ENCODE results near the gene PAK1IP1. TPM values are rescaled to one million over a fixed set of nuclear protein-coding genes. Genes with fewer than 3 reads are reported as not detected.
A peak's percentile ranks its signal among the peaks of the same experiment; 100 is the strongest.
"Not testable (repeated sequence)": the region's sequence is repeated elsewhere in the genome, so short reads cannot be mapped to it uniquely, and the experiment has no call there.

PAK1IP1 gene
- polyA plus RNA-seq, 1 experiment: 10.8 TPM

DNA sequence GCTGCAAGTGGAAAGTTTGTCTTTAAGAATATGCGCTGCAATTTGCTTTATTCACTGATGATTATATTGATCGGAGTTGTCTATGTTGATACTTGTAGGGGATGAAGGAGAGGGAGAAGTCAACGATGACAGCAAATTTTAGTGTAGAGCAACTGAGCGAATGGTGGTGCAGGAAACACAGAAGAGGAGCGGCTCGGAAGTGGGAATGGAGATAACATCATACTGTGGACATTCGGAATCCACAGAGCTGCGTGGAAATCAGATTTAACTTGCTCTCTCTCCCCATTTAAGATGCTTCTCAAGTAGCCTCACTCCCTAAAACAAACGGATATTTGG, 52.1 kb downstream of the PAK1IP1 start:
- TF ChIP-seq, protein P1, sequence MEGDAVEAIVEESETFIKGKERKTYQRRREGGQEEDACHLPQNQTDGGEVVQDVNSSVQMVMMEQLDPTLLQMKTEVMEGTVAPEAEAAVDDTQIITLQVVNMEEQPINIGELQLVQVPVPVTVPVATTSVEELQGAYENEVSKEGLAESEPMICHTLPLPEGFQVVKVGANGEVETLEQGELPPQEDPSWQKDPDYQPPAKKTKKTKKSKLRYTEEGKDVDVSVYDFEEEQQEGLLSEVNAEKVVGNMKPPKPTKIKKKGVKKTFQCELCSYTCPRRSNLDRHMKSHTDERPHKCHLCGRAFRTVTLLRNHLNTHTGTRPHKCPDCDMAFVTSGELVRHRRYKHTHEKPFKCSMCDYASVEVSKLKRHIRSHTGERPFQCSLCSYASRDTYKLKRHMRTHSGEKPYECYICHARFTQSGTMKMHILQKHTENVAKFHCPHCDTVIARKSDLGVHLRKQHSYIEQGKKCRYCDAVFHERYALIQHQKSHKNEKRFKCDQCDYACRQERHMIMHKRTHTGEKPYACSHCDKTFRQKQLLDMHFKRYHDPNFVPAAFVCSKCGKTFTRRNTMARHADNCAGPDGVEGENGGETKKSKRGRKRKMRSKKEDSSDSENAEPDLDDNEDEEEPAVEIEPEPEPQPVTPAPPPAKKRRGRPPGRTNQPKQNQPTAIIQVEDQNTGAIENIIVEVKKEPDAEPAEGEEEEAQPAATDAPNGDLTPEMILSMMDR (IDR thresholded peaks at IDR 0.05; ENCODE audit: insufficient read depth, low read depth, low read length): no peak
- H3K27me3 ChIP-seq (ENCODE audit: control insufficient read depth, insufficient read depth, low read length): no peaks in the 10 kb centered on the region
- peak overlapping the region; percentile 74 for H3K4me3 ChIP-seq (ENCODE audit: low read depth, low read length)
- ChIA-PET CTCF (interaction anchor here (1.2 kb wide), 2 partner anchors 19 to 24 kb away, joined by 3 read pairs; partner anchors contain the start of gene TMEM14C), POLR2A (interaction anchor here (0.6 kb wide), 1 partner anchor 1118 kb away, joined by 3 read pairs; no protein-coding TSS in a partner anchor)
- no peak for DNase-seq (ENCODE audit: low read depth)
- H3K36me3 ChIP-seq (ENCODE audit: control insufficient read depth, insufficient read depth, low read length): peaks cover 7% of the 10 kb centered on the region

DNA sequence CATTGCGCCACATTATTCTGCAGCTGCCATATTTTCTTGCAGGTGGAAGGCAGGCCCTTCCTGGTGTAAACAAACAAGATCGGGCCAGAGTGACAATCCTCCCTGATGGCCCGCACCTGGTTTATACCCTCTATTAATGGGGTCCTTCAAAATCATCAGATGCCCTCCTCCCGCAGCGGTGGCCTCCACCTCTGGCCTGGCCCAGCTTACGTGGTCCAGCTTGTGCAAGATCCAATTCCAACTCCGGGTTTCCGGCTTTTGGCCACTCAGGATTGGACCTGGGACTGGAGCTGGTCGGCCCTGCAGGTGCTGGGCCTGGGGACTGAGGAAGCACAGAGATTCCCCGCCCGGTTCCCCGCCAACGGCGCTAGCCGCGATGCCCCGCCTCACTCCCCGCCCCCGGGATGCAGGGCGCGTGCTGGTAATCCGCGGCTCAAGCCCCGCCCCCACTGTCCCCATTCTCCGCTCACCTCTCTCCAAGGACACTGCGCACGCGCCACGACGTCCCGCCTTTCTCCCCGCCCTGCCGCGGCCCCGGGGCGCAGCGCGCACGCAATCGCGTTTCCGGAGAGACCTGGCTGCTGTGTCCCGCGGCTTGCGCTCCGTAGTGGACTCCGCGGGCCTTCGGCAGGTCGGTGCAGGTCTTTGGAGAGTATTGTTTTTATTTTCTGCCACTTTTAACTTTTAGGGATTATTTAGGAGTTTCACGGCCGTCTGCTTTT, 52.6 kb downstream of the PAK1IP1 start, which contains the start of gene TMEM14B:
Gene TMEM14B (plus strand): TSS at position 555 of the 722 bp plus-strand sequence. CDS start 1,441 bp downstream, outside the sequence.
- Histone ChIP-seq H3K27me3 (ENCODE audit: control insufficient read depth, insufficient read depth, low read length) (no peaks in the 10 kb centered on the region), H3K36me3 (ENCODE audit: control insufficient read depth, insufficient read depth, low read length) (peaks cover 7% of the 10 kb centered on the region), H3K4me3 (ENCODE audit: low read depth, low read length) (peak within 1 kb of the TSS; percentile 74)
- peak; percentile 72 for DNase-seq (ENCODE audit: low read depth)
- ChIA-PET CTCF (interaction anchor here (1.2 to 2.4 kb wide), 3 partner anchors 12 to 24 kb away, joined by 3 to 10 read pairs (median 3); partner anchors contain the start of gene TMEM14C), POLR2A (interaction anchor here (0.6 kb wide), 1 partner anchor 1119 kb away, joined by 3 read pairs; no protein-coding TSS in a partner anchor)
- TF ChIP-seq, protein P1 (IDR thresholded peaks at IDR 0.05; ENCODE audit: insufficient read depth, low read depth, low read length): no peak

DNA sequence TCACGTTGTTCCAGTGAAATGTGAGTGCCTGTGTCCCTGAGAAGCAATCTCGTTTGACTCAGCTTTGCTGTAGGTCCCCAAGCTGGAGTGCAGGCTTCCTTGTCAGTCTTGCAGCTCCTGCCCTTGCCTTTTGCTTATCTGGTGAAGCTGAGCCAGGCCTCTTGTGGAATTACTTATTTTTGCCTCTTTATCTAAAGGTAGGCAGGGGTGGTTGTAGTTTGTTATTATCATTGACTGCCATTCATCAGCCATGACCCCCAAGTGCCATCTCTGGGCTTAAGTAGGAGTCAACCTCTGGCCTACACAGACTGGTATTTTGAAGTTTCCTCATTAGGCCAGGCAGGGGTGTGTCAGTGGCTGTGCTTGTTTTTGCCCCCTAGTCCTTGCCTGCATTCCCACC, 55.0 kb downstream of the PAK1IP1 start:
- H3K4me3 ChIP-seq (ENCODE audit: low read depth, low read length): no peak overlapping the region
- POLR2A ChIA-PET: no interaction called here
- TF ChIP-seq, protein P1 (IDR thresholded peaks at IDR 0.05; ENCODE audit: insufficient read depth, low read depth, low read length): no peak
- no peak for DNase-seq (ENCODE audit: low read depth)
- H3K27me3 ChIP-seq (ENCODE audit: control insufficient read depth, insufficient read depth, low read length): no peaks in the 10 kb centered on the region
- CTCF ChIA-PET: interaction anchor here (2.4 kb wide), 1 partner anchor 10 kb away, joined by 10 read pairs; no protein-coding TSS in a partner anchor
- H3K36me3 ChIP-seq (ENCODE audit: control insufficient read depth, insufficient read depth, low read length): peaks cover 14% of the 10 kb centered on the region

DNA sequence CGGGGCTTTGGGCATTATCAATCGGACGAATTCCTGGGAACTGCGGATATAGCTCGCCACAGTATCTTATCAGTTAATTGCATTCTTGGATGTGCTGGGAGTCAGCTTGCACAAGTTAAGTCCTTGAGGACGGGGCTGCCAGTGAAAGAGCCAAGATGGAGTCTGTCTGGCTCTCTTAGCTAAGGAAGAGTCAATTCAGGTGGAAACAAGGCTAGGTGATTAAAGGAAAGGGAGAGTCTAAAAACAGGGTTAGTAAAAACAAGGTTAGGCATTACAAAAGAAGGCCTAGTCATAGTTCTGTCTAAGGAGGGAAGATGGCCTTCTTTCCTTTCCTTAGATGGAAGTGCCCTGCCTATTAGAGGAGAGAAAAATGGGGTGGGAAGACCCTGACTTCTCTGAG, 55.8 kb downstream of the PAK1IP1 start:
- DNase-seq (ENCODE audit: low read depth); POLR2A ChIA-PET; H3K4me3 ChIP-seq (ENCODE audit: low read depth, low read length); H3K27me3 ChIP-seq (ENCODE audit: control insufficient read depth, insufficient read depth, low read length): not testable (repeated sequence)
- H3K36me3 ChIP-seq (ENCODE audit: control insufficient read depth, insufficient read depth, low read length): peaks cover 14% of the 10 kb centered on the region
- CTCF ChIA-PET: interaction anchor here (1.2 kb wide), 1 partner anchor 10 kb away, joined by 3 read pairs; no protein-coding TSS in a partner anchor

DNA sequence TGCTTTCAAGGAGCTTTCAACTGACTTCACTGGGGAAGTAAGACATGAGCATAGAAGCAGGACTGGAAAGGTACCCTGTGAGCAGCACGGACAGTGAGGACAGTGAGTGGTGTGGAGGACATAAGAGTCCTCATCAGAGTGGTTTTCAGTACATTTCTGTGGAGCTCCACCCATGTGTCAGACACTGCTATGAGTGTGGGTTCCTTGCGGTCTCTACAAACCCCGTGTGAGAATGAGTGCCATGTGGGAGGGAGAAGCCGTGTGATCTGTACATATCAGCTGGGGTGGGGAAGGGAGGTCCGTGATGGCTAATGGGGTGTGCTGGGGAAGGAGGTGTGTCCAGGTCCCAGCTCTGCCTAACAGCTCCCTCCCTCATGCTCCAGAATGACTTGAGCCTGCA, 57.0 kb downstream of the PAK1IP1 start:
- H3K4me3 ChIP-seq (ENCODE audit: low read depth, low read length); DNase-seq (ENCODE audit: low read depth); H3K27me3 ChIP-seq (ENCODE audit: control insufficient read depth, insufficient read depth, low read length); POLR2A ChIA-PET; CTCF ChIA-PET: not testable (repeated sequence)
- H3K36me3 ChIP-seq (ENCODE audit: control insufficient read depth, insufficient read depth, low read length): peaks cover 14% of the 10 kb centered on the region

DNA sequence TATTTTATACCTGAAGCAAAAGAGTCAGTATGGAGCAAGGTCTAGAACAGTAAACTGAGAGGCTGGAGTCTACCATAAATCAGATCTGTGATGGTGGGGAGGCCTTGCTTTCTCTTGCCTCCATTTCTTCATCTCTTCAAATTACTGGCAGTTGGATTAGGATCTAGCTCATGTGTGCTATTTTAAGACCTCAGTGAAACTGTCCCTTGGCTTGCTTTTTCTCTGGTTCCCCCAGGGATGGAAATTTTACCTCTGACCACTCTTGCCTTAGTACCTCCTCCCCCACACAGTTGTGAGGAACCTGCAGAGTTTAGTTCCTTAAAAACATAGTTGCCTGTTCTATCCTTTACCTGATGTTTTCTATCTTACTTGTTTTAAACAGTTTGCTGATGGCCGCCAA, 61.3 kb downstream of the PAK1IP1 start:
- ChIA-PET POLR2A (no interaction called here), CTCF (no interaction called here)
- peaks cover 9% of the 10 kb centered on the region for H3K36me3 ChIP-seq (ENCODE audit: control insufficient read depth, insufficient read depth, low read length)
- no peak for DNase-seq (ENCODE audit: low read depth)
- H3K27me3 ChIP-seq (ENCODE audit: control insufficient read depth, insufficient read depth, low read length): no peaks in the 10 kb centered on the region
- TF ChIP-seq, protein P1 (IDR thresholded peaks at IDR 0.05; ENCODE audit: insufficient read depth, low read depth, low read length): no peak
- no peak overlapping the region for H3K4me3 ChIP-seq (ENCODE audit: low read depth, low read length)

Small RNAs within 50 kb of the gene (small RNA-seq; reads per million reads assigned to genes)
- gene RF00019 (ENCODE audit: insufficient read length, low read depth, low replicate concordance) (not detected), gene RNA5SP203 (ENCODE audit: insufficient read length, low read depth, low replicate concordance) (not detected)

Other genes with a start within 250 kb of the PAK1IP1 start
- gene GCNT2, start 173.6 kb upstream of the PAK1IP1 start, polyA plus RNA-seq (2011; rRNA removed): 0.04 and 0.11 TPM in 2 replicates
- gene C6orf52, start 356 bp upstream of the PAK1IP1 start, polyA plus RNA-seq (2011; rRNA removed): 0.28 and 0.74 TPM in 2 replicates
- 210 and 226 TPM in 2 replicates for gene TMEM14C, start 28.1 kb downstream of the PAK1IP1 start, polyA plus RNA-seq (2011; rRNA removed)
- gene TMEM14B, start 52.8 kb downstream of the PAK1IP1 start, polyA plus RNA-seq (2011; rRNA removed): 52.4 and 89.4 TPM in 2 replicates
- gene MAK, start 143.6 kb downstream of the PAK1IP1 start, polyA plus RNA-seq (2011; rRNA removed): not detected in 2 replicates
- not detected in 2 replicates for gene GCM2, start 187.1 kb downstream of the PAK1IP1 start, polyA plus RNA-seq (2011; rRNA removed)
- 0.04 TPM in 1 of 2 replicates, not detected in the other for gene SYCP2L, start 192.1 kb downstream of the PAK1IP1 start, polyA plus RNA-seq (2011; rRNA removed)

Measured in BJ (cell line).